ENCODE results near the gene PLXNA1. TPM values are rescaled to one million over a fixed set of nuclear protein-coding genes. Genes with fewer than 3 reads are reported as not detected.

The PLXNA1 gene
- total RNA-seq, 1 donor from 2014 or later: 26.4 TPM

DNA sequence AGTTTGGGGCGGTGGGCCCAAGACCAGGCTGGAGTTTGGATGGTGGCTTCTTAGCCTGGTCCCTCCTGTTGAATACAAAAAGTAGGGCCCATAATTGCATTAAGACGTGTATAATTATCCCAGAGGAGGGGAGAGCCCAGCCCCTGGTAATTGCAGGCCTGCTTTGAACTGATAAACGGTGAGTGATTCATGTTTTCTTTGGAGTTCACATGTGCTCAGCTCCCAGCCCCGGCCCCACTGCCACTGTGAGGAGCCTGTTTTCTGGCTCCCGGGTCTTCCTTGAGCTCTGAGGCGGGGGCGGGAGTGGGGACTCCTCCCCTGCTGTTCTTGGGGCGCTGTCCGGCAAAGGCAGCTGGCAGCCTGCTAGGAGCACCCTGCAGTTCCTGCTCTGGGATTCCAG, 3.1 kb downstream of the PLXNA1 start:
- Histone ChIP-seq H3K27ac (replicated peaks) (no peak overlapping the region), H3K27me3 (ENCODE audit: low read depth) (peaks cover 7% of the 10 kb centered on the region), H3K4me1 (peaks cover 61% of the 10 kb centered on the region), H3K36me3 (peaks cover 22% of the 10 kb centered on the region), H3K4me3 (no peak overlapping the region), H3K9me3 (replicated peaks) (no peaks in the 10 kb centered on the region)
- intact Hi-C loops (cut with micrococcal nuclease): no loop called here
- TF ChIP-seq, protein P1, sequence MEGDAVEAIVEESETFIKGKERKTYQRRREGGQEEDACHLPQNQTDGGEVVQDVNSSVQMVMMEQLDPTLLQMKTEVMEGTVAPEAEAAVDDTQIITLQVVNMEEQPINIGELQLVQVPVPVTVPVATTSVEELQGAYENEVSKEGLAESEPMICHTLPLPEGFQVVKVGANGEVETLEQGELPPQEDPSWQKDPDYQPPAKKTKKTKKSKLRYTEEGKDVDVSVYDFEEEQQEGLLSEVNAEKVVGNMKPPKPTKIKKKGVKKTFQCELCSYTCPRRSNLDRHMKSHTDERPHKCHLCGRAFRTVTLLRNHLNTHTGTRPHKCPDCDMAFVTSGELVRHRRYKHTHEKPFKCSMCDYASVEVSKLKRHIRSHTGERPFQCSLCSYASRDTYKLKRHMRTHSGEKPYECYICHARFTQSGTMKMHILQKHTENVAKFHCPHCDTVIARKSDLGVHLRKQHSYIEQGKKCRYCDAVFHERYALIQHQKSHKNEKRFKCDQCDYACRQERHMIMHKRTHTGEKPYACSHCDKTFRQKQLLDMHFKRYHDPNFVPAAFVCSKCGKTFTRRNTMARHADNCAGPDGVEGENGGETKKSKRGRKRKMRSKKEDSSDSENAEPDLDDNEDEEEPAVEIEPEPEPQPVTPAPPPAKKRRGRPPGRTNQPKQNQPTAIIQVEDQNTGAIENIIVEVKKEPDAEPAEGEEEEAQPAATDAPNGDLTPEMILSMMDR (IDR thresholded peaks at IDR 0.05; ENCODE audit: borderline replicate concordance): no peak
- DNase-seq: no peak

DNA sequence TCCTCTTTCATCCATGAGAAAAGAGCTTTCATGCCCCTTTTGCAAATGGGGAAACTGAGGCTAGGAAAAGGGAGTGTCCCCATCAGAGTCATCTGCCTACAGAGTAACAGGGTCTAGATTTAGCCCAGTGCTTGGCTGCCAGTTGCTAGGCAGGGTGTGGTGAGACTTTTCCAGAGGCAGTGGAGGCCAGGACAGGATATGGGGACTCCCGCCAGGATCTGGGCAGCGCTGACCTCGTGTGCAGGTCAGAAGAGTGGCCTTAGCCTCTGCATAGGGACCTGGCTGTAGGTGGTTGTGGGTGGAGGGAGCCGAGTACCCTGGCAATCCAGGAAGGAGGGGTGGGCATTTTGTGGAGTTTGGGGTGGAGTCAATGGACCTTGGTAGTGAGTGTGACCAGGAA, 4.2 kb downstream of the PLXNA1 start:
- no peaks in the 10 kb centered on the region for H3K9me3 ChIP-seq (replicated peaks)
- no peak overlapping the region for H3K27ac ChIP-seq (replicated peaks)
- DNase-seq: no peak
- no peak overlapping the region for H3K4me3 ChIP-seq
- H3K4me1 ChIP-seq: peaks cover 68% of the 10 kb centered on the region
- peaks cover 22% of the 10 kb centered on the region for H3K36me3 ChIP-seq
- intact Hi-C loops (cut with micrococcal nuclease): no loop called here
- TF ChIP-seq, protein P1 (IDR thresholded peaks at IDR 0.05; ENCODE audit: borderline replicate concordance): no peak
- H3K27me3 ChIP-seq (ENCODE audit: low read depth): peaks cover 7% of the 10 kb centered on the region

DNA sequence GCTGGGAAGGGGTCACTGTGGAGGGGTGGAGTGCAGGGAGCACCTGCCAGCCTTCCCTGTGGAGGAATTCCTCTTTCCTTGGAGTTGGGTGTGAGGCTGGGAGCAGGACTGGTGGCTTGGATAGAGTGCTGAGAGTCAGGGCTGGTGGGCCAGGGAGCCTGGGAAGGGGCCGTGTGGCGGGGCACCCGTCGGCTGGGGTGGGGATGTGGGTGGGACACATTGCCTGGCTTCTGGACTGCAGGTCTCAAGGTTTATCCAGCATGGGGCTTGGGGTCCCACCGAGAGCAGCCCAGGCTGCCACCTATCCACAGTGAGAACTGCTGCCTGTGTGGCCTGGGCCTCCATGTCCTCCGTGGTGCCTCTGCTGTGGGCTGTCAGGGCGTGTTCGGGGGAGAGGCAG, 4.7 kb downstream of the PLXNA1 start:
- Histone ChIP-seq H3K4me3 (no peak overlapping the region), H3K4me1 (peaks cover 68% of the 10 kb centered on the region), H3K27ac (replicated peaks) (no peak overlapping the region), H3K27me3 (ENCODE audit: low read depth) (peaks cover 7% of the 10 kb centered on the region), H3K9me3 (replicated peaks) (no peaks in the 10 kb centered on the region), H3K36me3 (peaks cover 22% of the 10 kb centered on the region)
- TF ChIP-seq, protein P1 (IDR thresholded peaks at IDR 0.05; ENCODE audit: borderline replicate concordance): no peak
- intact Hi-C loops (cut with micrococcal nuclease): no loop called here
- DNase-seq: no peak

- Histone ChIP-seq H3K27me3 (ENCODE audit: low read depth) (peaks cover 7% of the 10 kb centered on the region), H3K4me1 (peaks cover 76% of the 10 kb centered on the region), H3K27ac (replicated peaks) (no peak overlapping the region), H3K36me3 (peaks cover 22% of the 10 kb centered on the region), H3K4me3 (no peak overlapping the region), H3K9me3 (replicated peaks) (no peaks in the 10 kb centered on the region)
- DNase-seq: no peak
- TF ChIP-seq, protein P1 (IDR thresholded peaks at IDR 0.05; ENCODE audit: borderline replicate concordance): no peak
- intact Hi-C loops (cut with micrococcal nuclease): no loop called here
Measured at GRCh38 chr3:126988451-126989021, 5.6 kb downstream of the PLXNA1 start.

GRCh38 chr3:126989316-126990023, 6.6 kb downstream of the PLXNA1 start:
- peaks cover 22% of the 10 kb centered on the region for H3K36me3 ChIP-seq
- no peak for DNase-seq
- intact Hi-C loops (cut with micrococcal nuclease): no loop called here
- H3K4me3 ChIP-seq: no peak overlapping the region
- no peak overlapping the region for H3K27ac ChIP-seq (replicated peaks)
- peaks cover 3% of the 10 kb centered on the region for H3K27me3 ChIP-seq (ENCODE audit: low read depth)
- peaks cover 76% of the 10 kb centered on the region for H3K4me1 ChIP-seq
- TF ChIP-seq, protein P1 (IDR thresholded peaks at IDR 0.05; ENCODE audit: borderline replicate concordance): no peak
- no peaks in the 10 kb centered on the region for H3K9me3 ChIP-seq (replicated peaks)
